Effector CD4-positive, alpha-beta T cell (primary cell): ENCODE data around the gene CSNK2B.
A peak's percentile ranks its signal among the peaks of the same experiment; 100 is the strongest.

Experiments used
- DNase-seq: peaks from one replicate; pipeline ENCODE4 v3.0.0-alpha.2; 2020

The CSNK2B gene

GRCh38 chr6:31662124-31662723 lies 3.7 kb upstream of the CSNK2B start:
- no peak for DNase-seq

GRCh38 chr6:31663126-31663960 lies 2.5 kb upstream of the CSNK2B start:
- DNase-seq: no peak

- DNase-seq: no peak
Measured at GRCh38 chr6:31663961-31664789, 1.7 kb upstream of the CSNK2B start.

- peak; percentile 87 for DNase-seq
Measured at GRCh38 chr6:31664790-31665500, 935 bp upstream of the CSNK2B start, which contains the start of gene GPANK1. Gene GPANK1, minus strand, starts transcription at chr6:31664997. Its CDS starts 519 bp downstream, at chr6:31664478.

DNA sequence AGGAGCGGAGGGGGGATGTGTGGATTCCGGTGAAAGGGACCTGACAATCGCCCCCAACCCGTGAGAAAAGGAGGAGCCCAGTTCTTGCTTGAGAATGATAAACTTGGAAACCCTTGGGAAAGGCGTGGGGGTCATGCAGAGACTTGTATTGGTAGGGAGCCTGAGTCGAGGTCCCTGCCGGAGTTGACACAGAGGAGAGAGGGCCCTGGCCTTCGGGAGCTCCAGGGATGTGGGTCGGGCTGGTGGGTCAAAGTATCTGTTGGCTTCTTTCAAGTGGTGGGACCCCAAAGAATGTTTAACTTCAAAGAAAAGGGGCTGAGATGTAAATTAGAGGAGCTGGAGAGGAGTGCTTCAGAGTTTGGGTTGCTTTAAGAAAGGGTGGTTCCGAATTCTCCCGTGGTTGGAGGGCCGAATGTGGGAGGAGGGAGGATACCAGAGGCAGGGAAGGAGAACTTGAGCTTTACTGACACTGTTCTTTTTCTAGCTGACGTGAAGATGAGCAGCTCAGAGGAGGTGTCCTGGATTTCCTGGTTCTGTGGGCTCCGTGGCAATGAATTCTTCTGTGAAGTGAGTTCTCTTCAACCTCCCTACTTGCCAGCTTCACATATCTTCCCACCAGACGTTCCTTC lies 571 bp downstream of the CSNK2B start:
- DNase-seq: no peak

GRCh38 chr6:31669676-31670075 lies 3.8 kb downstream of the CSNK2B start, which contains the start of gene LY6G5B:
Gene LY6G5B, plus strand, starts transcription at chr6:31669976. Its CDS starts 975 bp downstream, at chr6:31670951.
- DNase-seq: no peak

- no peak for DNase-seq
Measured at GRCh38 chr6:31676322-31676903, 10.5 kb downstream of the CSNK2B start.

GRCh38 chr6:31676904-31677303 lies 11.0 kb downstream of the CSNK2B start:
- no peak for DNase-seq

- no peak for DNase-seq
Measured at GRCh38 chr6:31677955-31678354, 12.1 kb downstream of the CSNK2B start.

DNA sequence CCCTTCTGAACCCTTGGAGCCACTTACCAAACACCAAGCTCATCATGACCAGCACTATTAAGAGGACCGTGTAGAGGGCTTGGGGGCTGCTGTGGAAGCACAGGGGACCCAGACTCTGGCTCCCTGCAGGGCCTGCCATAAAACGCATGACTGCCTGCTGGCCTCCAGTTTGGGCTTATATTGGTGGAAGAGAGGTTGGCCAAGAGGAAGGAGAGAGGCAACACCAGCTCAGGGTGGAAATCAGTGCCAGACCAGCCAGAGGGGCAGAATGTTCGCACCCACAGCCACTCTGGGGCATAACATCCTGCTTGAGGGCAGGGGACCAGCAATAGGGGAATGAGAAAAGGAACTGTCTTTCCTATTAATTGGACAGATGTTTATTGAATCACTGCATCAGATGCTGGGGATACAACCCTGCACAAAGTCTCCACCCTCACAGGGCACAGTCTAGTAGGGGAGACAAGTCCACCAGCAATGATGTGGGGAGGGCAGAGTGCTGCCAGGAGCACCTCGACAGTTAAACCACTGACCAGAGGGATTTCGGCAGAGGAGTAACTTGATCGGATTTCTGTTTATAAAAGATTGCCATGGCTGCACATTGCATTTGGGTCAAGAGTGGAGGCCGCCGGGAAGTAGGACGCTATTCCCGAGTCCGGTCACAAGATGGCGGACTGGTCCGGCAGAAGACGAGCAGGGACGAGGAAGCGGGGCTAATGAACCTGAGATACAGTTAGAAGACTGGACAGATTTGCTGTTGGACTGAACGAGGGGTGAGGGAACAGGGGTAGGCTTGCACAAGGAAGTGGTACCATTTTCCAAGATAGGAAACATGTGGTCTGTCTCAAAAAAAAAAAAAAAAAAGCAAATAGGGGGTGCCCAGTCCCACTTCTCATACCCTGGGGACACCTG lies 14.6 kb downstream of the CSNK2B start, which contains the start of gene LY6G5C:
Gene LY6G5C (minus strand): TSS at position 842 of the 909 bp plus-strand sequence. CDS start 694 bp downstream, at position 148.
- DNase-seq: peak; percentile 30

DNA sequence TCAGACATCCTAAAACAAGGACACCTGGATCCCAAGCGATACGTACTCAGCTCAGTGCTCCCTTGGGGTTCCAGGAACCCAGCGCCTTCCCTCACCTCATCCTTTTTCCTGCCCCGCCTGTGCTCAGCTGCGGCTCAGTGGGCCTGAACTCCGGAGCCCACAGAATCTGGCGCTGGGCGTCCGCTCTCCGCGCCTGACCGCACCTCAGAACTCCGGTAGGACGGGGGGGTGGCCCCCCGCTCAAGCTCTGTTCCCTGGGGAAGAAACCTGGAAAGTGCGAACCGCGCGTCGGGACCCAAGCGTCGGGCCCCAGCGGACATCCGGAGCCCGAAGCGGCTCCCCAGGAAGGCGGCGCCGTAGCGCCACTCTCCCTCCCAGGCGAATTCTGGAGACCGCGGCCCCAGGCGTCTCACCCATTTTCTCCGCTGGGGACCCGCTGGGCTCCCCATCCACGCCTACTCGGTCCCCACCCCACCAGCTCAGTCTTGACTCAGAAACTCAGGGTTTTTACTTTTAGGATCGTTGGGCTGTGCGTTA lies 15.3 kb downstream of the CSNK2B start:
- DNase-seq: peak; percentile 24

DNA sequence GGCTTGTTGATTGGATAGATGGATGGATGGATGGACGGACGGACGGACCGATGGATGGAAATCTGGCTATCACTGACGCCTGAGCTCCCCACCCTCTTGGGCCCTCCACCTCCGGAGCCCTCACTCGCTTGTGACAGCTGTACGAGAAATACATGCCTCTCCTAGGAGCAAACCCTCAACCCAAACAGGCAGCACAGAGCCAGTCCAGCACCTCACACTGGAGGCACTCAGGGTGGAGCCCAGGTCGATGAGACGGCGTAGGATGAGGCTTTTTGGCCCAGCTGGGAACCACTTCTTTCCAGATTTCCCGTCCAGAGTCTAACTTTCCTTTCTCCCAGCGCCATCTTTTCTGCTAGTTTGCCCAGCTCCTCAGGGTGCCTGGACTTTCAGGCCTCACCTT lies 17.7 kb downstream of the CSNK2B start:
- DNase-seq: no peak

- DNase-seq: no peak
Measured at GRCh38 chr6:31686483-31686882, 20.6 kb downstream of the CSNK2B start.

DNA sequence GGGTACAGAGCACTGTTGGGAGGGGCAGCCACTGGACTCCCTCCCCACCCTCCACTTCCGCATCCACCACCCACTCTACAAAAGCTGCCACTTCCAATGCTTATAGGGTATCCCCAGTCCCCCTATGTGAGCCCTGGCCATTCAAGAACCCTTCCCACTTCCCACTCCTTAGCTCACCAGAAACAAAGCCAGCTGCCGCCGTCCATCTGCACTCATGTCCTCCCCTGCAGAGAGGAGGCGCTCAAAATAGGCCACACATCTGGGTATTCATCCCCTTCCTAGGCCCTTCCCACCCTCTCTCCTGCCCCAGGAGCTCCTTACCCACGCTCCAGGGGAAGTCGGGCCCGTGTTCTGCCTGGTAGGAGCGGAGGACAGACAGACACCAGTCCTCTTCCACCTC lies 21.4 kb downstream of the CSNK2B start:
- no peak for DNase-seq

- no peak for DNase-seq
Measured at GRCh38 chr6:31687860-31688693, 22.2 kb downstream of the CSNK2B start.

DNA sequence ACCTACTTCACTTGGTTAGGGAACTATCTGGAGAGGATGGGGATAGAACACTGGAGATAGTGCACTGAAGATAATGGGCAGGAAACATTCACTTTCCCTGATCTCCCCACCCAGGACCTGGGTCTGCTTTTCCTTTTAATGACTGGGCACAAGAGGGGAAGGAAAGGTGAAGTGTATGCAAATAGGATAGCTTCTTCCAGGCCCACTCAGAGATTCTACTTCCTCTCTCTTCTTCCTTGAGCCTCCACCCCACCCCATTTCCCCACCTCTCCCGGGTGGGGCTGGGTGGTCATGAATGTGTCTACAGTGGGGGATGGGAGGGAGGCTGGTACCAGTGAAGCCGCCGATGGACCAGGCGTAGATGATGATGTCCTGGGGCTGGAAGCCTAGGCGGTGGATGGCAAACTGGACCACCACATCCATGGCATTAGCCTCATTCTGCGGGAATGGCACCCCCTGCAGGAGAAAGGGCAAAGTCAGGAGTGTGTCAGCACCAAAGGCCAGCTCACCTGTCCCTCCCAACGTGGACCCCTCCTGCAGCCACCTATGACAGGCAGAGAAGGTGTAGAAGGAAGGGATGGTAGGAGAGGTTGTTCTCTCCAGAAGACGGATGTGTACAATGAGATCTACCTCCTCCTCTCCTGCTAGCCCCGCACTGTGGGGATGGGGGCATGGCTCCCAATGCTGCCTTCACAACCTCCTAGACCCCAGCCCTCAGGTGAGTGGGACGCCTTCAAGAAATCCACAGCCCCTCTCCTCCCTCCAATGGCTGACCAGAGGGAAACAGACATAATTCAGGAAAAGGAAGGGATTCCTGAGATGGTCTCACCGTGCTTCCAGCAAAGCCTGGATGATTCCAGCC lies 23.6 kb downstream of the CSNK2B start:
- no peak for DNase-seq

DNA sequence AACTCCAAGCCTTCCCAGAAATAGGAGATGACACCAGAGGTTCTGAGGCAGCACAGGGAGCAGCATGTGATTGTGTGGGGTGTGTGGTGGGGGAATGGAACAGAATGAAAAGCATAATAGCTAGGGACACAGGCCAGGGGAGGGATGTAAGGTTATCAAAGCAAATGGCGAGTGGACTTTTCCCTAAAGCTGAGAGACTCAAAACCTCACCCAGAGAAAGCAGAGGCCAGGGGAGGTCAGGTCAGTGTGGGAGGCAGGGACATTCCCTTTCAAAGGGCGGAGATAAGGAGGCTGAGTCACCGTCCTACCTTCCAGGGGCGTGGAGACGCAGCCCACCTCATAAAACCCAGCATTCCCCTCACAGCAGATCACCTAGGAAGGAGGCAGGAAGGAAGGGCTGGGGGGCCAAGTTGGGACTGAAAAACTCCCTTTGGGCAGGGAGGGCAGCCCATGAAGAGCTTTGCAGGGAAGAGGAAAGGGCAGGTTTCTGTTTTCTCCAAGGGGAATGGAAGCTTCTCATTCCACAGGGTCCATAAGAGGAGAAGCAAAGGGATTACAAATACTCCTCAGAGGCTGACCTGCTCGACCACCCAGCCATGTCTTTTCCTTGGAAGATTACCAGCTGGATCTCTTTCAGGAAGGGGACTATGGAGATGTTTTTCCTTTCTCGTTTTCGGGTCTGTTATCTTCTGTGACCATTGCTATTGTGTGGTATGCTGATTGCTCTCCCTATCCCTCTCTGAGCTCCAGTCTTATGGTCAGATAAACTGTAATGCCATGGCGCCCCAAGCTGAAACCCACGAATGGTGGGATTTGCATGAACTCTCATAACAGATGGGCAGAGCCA lies 24.6 kb downstream of the CSNK2B start:
- no peak for DNase-seq
